Mononuclear cell (primary cell): ENCODE data around the gene TAPBP. TPM values are rescaled to one million over a fixed set of nuclear protein-coding genes. Genes with fewer than 3 reads are reported as not detected.

Experiments used
- H3K27me3 ChIP-seq: 2 replicates; pipeline ENCODE4 v1.6.0; 2011; ENCODE audit warnings: low read length, control low read depth; ENCODE audit not compliant: insufficient read depth
- H3K4me1 ChIP-seq: 2 replicates; pipeline ENCODE4 v1.5.1; 2011; ENCODE audit warnings: mild to moderate bottlenecking, low read length, control low read depth; ENCODE audit not compliant: insufficient read depth
- H3K4me3 ChIP-seq: 2 replicates; pipeline ENCODE4 v1.5.1; 2011; ENCODE audit warnings: mild to moderate bottlenecking, low read length, moderate library complexity
- H3K9me3 ChIP-seq: 2 replicates; pipeline ENCODE4 v1.5.1; 2011; ENCODE audit warnings: low read depth, mild to moderate bottlenecking, control low read depth, low read length
- total RNA-seq: library from RNA; depleted of rRNA; stranded (reverse); fragments of >200 nt; gene quantifications from one replicate; pipeline ENCODE4 v1.2.3, GENCODE V29; 2012

TAPBP gene
- total RNA-seq, 1 donor = 188 TPM

GRCh38 chr6:33333666-33334065 is 19.8 kb upstream of the TAPBP start:
- Histone ChIP-seq H3K27me3 (no peaks in the 10 kb centered on the region), H3K9me3 (no peaks in the 10 kb centered on the region), H3K4me1 (peaks cover 6% of the 10 kb centered on the region), H3K4me3 (no peak overlapping the region)

GRCh38 chr6:33330736-33331135 is 16.9 kb upstream of the TAPBP start:
- Histone ChIP-seq H3K9me3 (no peaks in the 10 kb centered on the region), H3K4me1 (peaks cover 6% of the 10 kb centered on the region), H3K4me3 (no peak overlapping the region), H3K27me3 (no peaks in the 10 kb centered on the region)

GRCh38 chr6:33329058-33329457 is 15.2 kb upstream of the TAPBP start:
- Histone ChIP-seq H3K4me1 (peaks cover 15% of the 10 kb centered on the region), H3K4me3 (no peak overlapping the region), H3K9me3 (no peaks in the 10 kb centered on the region), H3K27me3 (no peaks in the 10 kb centered on the region)

GRCh38 chr6:33324125-33324524 is 10.2 kb upstream of the TAPBP start:
- Histone ChIP-seq H3K4me1 (peaks cover 51% of the 10 kb centered on the region), H3K27me3 (no peaks in the 10 kb centered on the region), H3K4me3 (peak overlapping the region; percentile 83), H3K9me3 (no peaks in the 10 kb centered on the region)

- Histone ChIP-seq H3K27me3 (no peaks in the 10 kb centered on the region), H3K9me3 (no peaks in the 10 kb centered on the region), H3K4me1 (peaks cover 56% of the 10 kb centered on the region), H3K4me3 (peak overlapping the region; percentile 83)
Observed at GRCh38 chr6:33323623-33323948, 9.7 kb upstream of the TAPBP start.

- Histone ChIP-seq H3K4me3 (no peak overlapping the region), H3K27me3 (no peaks in the 10 kb centered on the region), H3K9me3 (no peaks in the 10 kb centered on the region)
Observed at GRCh38 chr6:33321227-33321626, 7.3 kb upstream of the TAPBP start.

GRCh38 chr6:33320315-33321181 is 6.7 kb upstream of the TAPBP start:
- H3K4me3 ChIP-seq = no peak overlapping the region
- no peaks in the 10 kb centered on the region for H3K9me3 ChIP-seq
- H3K27me3 ChIP-seq = no peaks in the 10 kb centered on the region
- peaks cover 78% of the 10 kb centered on the region for H3K4me1 ChIP-seq

More at GRCh38 chr6:33321227-33321626, 7.3 kb upstream of the TAPBP start:
- H3K4me1 ChIP-seq = peaks cover 73% of the 10 kb centered on the region

- H3K4me3 ChIP-seq = no peak overlapping the region
- H3K4me1 ChIP-seq = peaks cover 84% of the 10 kb centered on the region
- H3K9me3 ChIP-seq = no peaks in the 10 kb centered on the region
- no peaks in the 10 kb centered on the region for H3K27me3 ChIP-seq
Observed at GRCh38 chr6:33319939-33320314, 6.0 kb upstream of the TAPBP start.

- no peaks in the 10 kb centered on the region for H3K9me3 ChIP-seq
- no peaks in the 10 kb centered on the region for H3K27me3 ChIP-seq
- peaks cover 77% of the 10 kb centered on the region for H3K4me1 ChIP-seq
- H3K4me3 ChIP-seq = peak overlapping the region; percentile 86
Observed at GRCh38 chr6:33318426-33319073, 4.7 kb upstream of the TAPBP start.

GRCh38 chr6:33317669-33318425 is 4.0 kb upstream of the TAPBP start, which contains the start of gene ZBTB22:
Gene ZBTB22 (minus strand): TSS chr6:33317744. CDS start chr6:33316916, 828 bp downstream.
- Histone ChIP-seq H3K4me3 (peak within 1 kb of the TSS; percentile 86), H3K27me3 (no peaks in the 10 kb centered on the region), H3K9me3 (no peaks in the 10 kb centered on the region), H3K4me1 (peaks cover 73% of the 10 kb centered on the region)

- no peaks in the 10 kb centered on the region for H3K27me3 ChIP-seq
- no peak overlapping the region for H3K4me3 ChIP-seq
- H3K9me3 ChIP-seq = no peaks in the 10 kb centered on the region
- H3K4me1 ChIP-seq = peaks cover 76% of the 10 kb centered on the region
Observed at GRCh38 chr6:33317419-33317668, 3.5 kb upstream of the TAPBP start.

- H3K4me3 ChIP-seq = no peak overlapping the region
- no peaks in the 10 kb centered on the region for H3K27me3 ChIP-seq
- H3K4me1 ChIP-seq = peaks cover 76% of the 10 kb centered on the region
- H3K9me3 ChIP-seq = no peaks in the 10 kb centered on the region
Observed at GRCh38 chr6:33316603-33317418, 2.9 kb upstream of the TAPBP start.

- no peaks in the 10 kb centered on the region for H3K9me3 ChIP-seq
- H3K27me3 ChIP-seq = no peaks in the 10 kb centered on the region
- peaks cover 76% of the 10 kb centered on the region for H3K4me1 ChIP-seq
- no peak overlapping the region for H3K4me3 ChIP-seq
Observed at GRCh38 chr6:33315793-33316602, 2.1 kb upstream of the TAPBP start.
